ENCODE data around the gene ATXN7L2. TPM values are rescaled to one million over a fixed set of nuclear protein-coding genes. Genes with fewer than 3 reads are reported as not detected.
"Not testable (repeated sequence)": the region's sequence is repeated elsewhere in the genome, so short reads cannot be mapped to it uniquely, and the experiment has no call there.

ATXN7L2 gene
- total RNA-seq, result 3.0 TPM
- long read RNA-seq, partial matches to known transcripts, result 1 of 4 reads
- long read RNA-seq, other reads (novel, unspliced or antisense), result 2 of 4 reads

- peak; percentile 97 for DNase-seq (ENCODE audit: low spot score)
Observed at GRCh38 chr1:109483672-109484518, at the start of gene ATXN7L2. Gene ATXN7L2 (plus strand): TSS chr1:109483905. CDS start chr1:109483954, 49 bp downstream.

- DNase-seq (ENCODE audit: low spot score), result no peak
Observed at GRCh38 chr1:109434484-109434883, 49.2 kb upstream of the ATXN7L2 start.

GRCh38 chr1:109438798-109439297, 44.9 kb upstream of the ATXN7L2 start:
- no peak for DNase-seq (ENCODE audit: low spot score)

- no peak for DNase-seq (ENCODE audit: low spot score)
Observed at GRCh38 chr1:109441069-109441468, 42.6 kb upstream of the ATXN7L2 start.

- no peak for DNase-seq (ENCODE audit: low spot score)
Observed at GRCh38 chr1:109443476-109443875, 40.2 kb upstream of the ATXN7L2 start.

- DNase-seq (ENCODE audit: low spot score), result no peak
Observed at GRCh38 chr1:109444346-109444745, 39.4 kb upstream of the ATXN7L2 start.

GRCh38 chr1:109445949-109446695, 37.6 kb upstream of the ATXN7L2 start:
- DNase-seq (ENCODE audit: low spot score), result not testable (repeated sequence)

- no peak for DNase-seq (ENCODE audit: low spot score)
Observed at GRCh38 chr1:109447524-109447923, 36.2 kb upstream of the ATXN7L2 start.

GRCh38 chr1:109454497-109455133, 29.1 kb upstream of the ATXN7L2 start:
- no peak for DNase-seq (ENCODE audit: low spot score)

- DNase-seq (ENCODE audit: low spot score), result no peak
Observed at GRCh38 chr1:109457819-109458218, 25.9 kb upstream of the ATXN7L2 start.

- no peak for DNase-seq (ENCODE audit: low spot score)
Observed at GRCh38 chr1:109466125-109466451, 17.6 kb upstream of the ATXN7L2 start.

- DNase-seq (ENCODE audit: low spot score), result no peak
Observed at GRCh38 chr1:109466452-109467300, 17.0 kb upstream of the ATXN7L2 start, which contains the start of gene SYPL2. Gene SYPL2 (plus strand): TSS chr1:109466546. CDS start chr1:109466844, 298 bp downstream.

GRCh38 chr1:109467301-109467777, 16.4 kb upstream of the ATXN7L2 start:
- DNase-seq (ENCODE audit: low spot score), result no peak

GRCh38 chr1:109468061-109468460, 15.6 kb upstream of the ATXN7L2 start:
- DNase-seq (ENCODE audit: low spot score), result no peak

GRCh38 chr1:109468903-109469302, 14.8 kb upstream of the ATXN7L2 start:
- no peak for DNase-seq (ENCODE audit: low spot score)

GRCh38 chr1:109470245-109470644, 13.5 kb upstream of the ATXN7L2 start:
- no peak for DNase-seq (ENCODE audit: low spot score)

GRCh38 chr1:109472779-109473178, 10.9 kb upstream of the ATXN7L2 start:
- no peak for DNase-seq (ENCODE audit: low spot score)

GRCh38 chr1:109473284-109474057, 10.2 kb upstream of the ATXN7L2 start:
- DNase-seq (ENCODE audit: low spot score), result not testable (repeated sequence)

- no peak for DNase-seq (ENCODE audit: low spot score)
Observed at GRCh38 chr1:109474697-109475096, 9.0 kb upstream of the ATXN7L2 start.

- no peak for DNase-seq (ENCODE audit: low spot score)
Observed at GRCh38 chr1:109475261-109475660, 8.4 kb upstream of the ATXN7L2 start.

Measured in mesenteric fat pad (tissue), 1 donor.